IMR-90 (cell line): ENCODE data around the gene CHMP1A.

Experiments
- MAZ ChIP-seq: IDR thresholded peaks from 2 replicates; pipeline ENCODE4 v1.6.1; 2012; ENCODE audit warnings: low read depth, mild to moderate bottlenecking, low read length, improper control_type of control experiment, moderate library complexity, borderline replicate concordance
- POLR2A ChIP-seq: IDR thresholded peaks from 2 replicates; pipeline ENCODE4 v1.6.1; 2012; ENCODE audit warnings: mild to moderate bottlenecking, low read depth, low read length
- TF ChIP-seq, protein P1 (sequence below): conservative IDR thresholded peaks from 2 replicates; pipeline ENCODE4 v1.5.1; 2012; ENCODE audit warnings: mild to moderate bottlenecking, low read depth, low read length, improper control_type of control experiment
- TF ChIP-seq, protein P2 (sequence below): fragments of 150-350 bp; IDR thresholded peaks from 2 replicates; pipeline ENCODE4 v1.6.1; 2016; ENCODE audit warnings: low read depth, mild to moderate bottlenecking, low read length, moderate library complexity, borderline replicate concordance

- TF ChIP-seq POLR2A: no peak
- TF ChIP-seq, protein P1, sequence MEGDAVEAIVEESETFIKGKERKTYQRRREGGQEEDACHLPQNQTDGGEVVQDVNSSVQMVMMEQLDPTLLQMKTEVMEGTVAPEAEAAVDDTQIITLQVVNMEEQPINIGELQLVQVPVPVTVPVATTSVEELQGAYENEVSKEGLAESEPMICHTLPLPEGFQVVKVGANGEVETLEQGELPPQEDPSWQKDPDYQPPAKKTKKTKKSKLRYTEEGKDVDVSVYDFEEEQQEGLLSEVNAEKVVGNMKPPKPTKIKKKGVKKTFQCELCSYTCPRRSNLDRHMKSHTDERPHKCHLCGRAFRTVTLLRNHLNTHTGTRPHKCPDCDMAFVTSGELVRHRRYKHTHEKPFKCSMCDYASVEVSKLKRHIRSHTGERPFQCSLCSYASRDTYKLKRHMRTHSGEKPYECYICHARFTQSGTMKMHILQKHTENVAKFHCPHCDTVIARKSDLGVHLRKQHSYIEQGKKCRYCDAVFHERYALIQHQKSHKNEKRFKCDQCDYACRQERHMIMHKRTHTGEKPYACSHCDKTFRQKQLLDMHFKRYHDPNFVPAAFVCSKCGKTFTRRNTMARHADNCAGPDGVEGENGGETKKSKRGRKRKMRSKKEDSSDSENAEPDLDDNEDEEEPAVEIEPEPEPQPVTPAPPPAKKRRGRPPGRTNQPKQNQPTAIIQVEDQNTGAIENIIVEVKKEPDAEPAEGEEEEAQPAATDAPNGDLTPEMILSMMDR: no peak
- TF ChIP-seq, protein P2, sequence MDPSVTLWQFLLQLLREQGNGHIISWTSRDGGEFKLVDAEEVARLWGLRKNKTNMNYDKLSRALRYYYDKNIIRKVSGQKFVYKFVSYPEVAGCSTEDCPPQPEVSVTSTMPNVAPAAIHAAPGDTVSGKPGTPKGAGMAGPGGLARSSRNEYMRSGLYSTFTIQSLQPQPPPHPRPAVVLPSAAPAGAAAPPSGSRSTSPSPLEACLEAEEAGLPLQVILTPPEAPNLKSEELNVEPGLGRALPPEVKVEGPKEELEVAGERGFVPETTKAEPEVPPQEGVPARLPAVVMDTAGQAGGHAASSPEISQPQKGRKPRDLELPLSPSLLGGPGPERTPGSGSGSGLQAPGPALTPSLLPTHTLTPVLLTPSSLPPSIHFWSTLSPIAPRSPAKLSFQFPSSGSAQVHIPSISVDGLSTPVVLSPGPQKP: no peak
- no peak for TF ChIP-seq MAZ
Measured at GRCh38 chr16:89691231-89691985, 33.9 kb upstream of the CHMP1A start.
